ENCODE results near the gene ANKS6. TPM values are rescaled to one million over a fixed set of nuclear protein-coding genes. Genes with fewer than 3 reads are reported as not detected.

Gene ANKS6
- total and polyA plus RNA-seq, 7 donors, result 2.5 to 6.2 (median 4.7) TPM

DNA sequence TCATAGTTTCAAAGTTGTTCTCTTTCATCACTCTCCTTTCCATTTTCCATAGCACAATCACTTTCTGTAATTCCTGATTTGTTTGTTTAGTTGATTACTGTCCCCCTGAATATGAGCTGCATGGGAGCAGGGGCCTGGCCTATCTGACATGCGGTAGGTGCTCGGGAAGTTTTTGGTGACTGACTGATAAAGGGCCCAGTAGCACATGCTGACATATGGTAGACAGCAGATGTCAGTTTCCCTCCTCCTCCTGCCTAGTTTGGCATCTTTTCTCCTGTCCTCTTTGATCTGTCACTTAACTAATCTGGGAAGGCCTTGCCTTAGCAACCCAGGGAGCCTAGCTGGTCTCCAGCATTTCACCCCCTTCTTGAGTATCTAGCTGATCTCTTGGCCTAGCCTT, 25.5 kb upstream of the ANKS6 start:
- Histone ChIP-seq H3K36me3 (ENCODE audit: insufficient read depth in 1 of 2, low read depth in 1 of 2) (no peaks in the 10 kb centered on the region), H3K4me1 (no peaks in the 10 kb centered on the region), H3K27ac (no peak overlapping the region), H3K4me3 (no peak overlapping the region), H3K9me3 (no peaks in the 10 kb centered on the region), H3K27me3 (ENCODE audit: insufficient read depth in 3 of 3, low read length in 2 of 3) (no peaks in the 10 kb centered on the region)
- TF ChIP-seq, protein P1, sequence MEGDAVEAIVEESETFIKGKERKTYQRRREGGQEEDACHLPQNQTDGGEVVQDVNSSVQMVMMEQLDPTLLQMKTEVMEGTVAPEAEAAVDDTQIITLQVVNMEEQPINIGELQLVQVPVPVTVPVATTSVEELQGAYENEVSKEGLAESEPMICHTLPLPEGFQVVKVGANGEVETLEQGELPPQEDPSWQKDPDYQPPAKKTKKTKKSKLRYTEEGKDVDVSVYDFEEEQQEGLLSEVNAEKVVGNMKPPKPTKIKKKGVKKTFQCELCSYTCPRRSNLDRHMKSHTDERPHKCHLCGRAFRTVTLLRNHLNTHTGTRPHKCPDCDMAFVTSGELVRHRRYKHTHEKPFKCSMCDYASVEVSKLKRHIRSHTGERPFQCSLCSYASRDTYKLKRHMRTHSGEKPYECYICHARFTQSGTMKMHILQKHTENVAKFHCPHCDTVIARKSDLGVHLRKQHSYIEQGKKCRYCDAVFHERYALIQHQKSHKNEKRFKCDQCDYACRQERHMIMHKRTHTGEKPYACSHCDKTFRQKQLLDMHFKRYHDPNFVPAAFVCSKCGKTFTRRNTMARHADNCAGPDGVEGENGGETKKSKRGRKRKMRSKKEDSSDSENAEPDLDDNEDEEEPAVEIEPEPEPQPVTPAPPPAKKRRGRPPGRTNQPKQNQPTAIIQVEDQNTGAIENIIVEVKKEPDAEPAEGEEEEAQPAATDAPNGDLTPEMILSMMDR (IDR thresholded peaks at IDR 0.05), result no peak
- intact Hi-C loops (cut with DNase I), result no loop called here
- 96 to 98% (median 97%) methylated on average over 2 of the region's 2 CpGs for WGBS, 3 donors
- DNase-seq, result no peak
- ATAC-seq, result no peak

GRCh38 chr9:98819231-98819630, 22.9 kb upstream of the ANKS6 start:
- intact Hi-C loops (cut with DNase I), result no loop called here
- H3K36me3 ChIP-seq (ENCODE audit: insufficient read depth in 1 of 2, low read depth in 1 of 2), result no peaks in the 10 kb centered on the region
- DNase-seq, result no peak
- no peaks in the 10 kb centered on the region for H3K9me3 ChIP-seq
- H3K4me1 ChIP-seq, result no peaks in the 10 kb centered on the region
- H3K27me3 ChIP-seq (ENCODE audit: insufficient read depth in 3 of 3, low read length in 2 of 3), result no peaks in the 10 kb centered on the region
- TF ChIP-seq, protein P1 (IDR thresholded peaks at IDR 0.05), result no peak
- no peak overlapping the region for H3K27ac ChIP-seq
- H3K4me3 ChIP-seq, result no peak overlapping the region
- 87 to 95% (median 94%) methylated on average over 3 of the region's 3 CpGs for WGBS, 3 donors
- ATAC-seq, result no peak

GRCh38 chr9:98818764-98819163, 22.4 kb upstream of the ANKS6 start:
- 77 to 89% (median 88%) methylated on average over 2 of the region's 2 CpGs for WGBS, 3 donors
- DNase-seq, result no peak
- no peaks in the 10 kb centered on the region for H3K27me3 ChIP-seq (ENCODE audit: insufficient read depth in 3 of 3, low read length in 2 of 3)
- ATAC-seq, result no peak
- TF ChIP-seq, protein P1 (IDR thresholded peaks at IDR 0.05), result no peak
- intact Hi-C loops (cut with DNase I), result no loop called here
- no peak overlapping the region for H3K27ac ChIP-seq
- no peaks in the 10 kb centered on the region for H3K9me3 ChIP-seq
- H3K4me1 ChIP-seq, result no peaks in the 10 kb centered on the region
- no peaks in the 10 kb centered on the region for H3K36me3 ChIP-seq (ENCODE audit: insufficient read depth in 1 of 2, low read depth in 1 of 2)
- no peak overlapping the region for H3K4me3 ChIP-seq

- Histone ChIP-seq H3K9me3 (no peaks in the 10 kb centered on the region), H3K36me3 (ENCODE audit: insufficient read depth in 1 of 2, low read depth in 1 of 2) (no peaks in the 10 kb centered on the region), H3K4me1 (no peaks in the 10 kb centered on the region), H3K27ac (no peak overlapping the region), H3K4me3 (no peak overlapping the region), H3K27me3 (ENCODE audit: insufficient read depth in 3 of 3, low read length in 2 of 3) (peaks cover 0 to 6% (median 0%) of the 10 kb centered on the region in 3 donors)
- DNase-seq, result no peak
- intact Hi-C loops (cut with DNase I), result no loop called here
- WGBS, 3 donors, result 78 to 84% (median 79%) methylated on average over 6 of the region's 6 CpGs
- ATAC-seq, result no peak
- TF ChIP-seq, protein P1 (IDR thresholded peaks at IDR 0.05), result no peak
Measured at GRCh38 chr9:98815391-98815951, 19.1 kb upstream of the ANKS6 start.

DNA sequence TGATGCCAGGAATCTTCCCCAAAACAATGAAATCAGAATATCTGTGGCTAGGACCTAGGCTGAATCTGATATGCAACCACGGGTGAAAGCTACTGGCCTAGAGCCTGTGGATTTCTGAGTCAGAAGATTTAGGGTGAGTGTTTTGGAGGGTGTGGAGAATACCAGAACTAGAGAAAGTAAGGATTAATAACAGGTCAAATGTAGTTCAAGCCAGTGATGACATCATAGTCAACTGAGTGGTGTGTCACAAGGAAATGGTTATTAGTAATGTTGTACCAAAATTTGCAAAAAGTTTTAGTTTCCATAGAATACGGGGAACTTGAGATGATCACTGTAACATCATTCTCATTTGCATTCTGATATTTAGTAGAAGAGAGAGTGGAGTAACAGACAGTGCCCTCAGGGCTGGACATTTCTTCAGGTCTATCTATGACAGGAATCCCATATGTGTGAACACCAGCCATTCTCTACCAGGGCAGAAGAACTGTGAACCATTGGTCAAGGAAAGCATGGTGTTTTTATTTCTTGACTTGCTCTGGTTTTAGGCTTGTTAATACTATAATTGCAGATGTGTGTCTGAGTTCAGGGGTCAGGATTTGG, 14.8 kb upstream of the ANKS6 start:
- Histone ChIP-seq H3K27me3 (ENCODE audit: insufficient read depth in 3 of 3, low read length in 2 of 3) (peaks cover 0 to 32% (median 5%) of the 10 kb centered on the region in 3 donors), H3K4me3 (no peak overlapping the region), H3K27ac (no peak overlapping the region), H3K4me1 (peaks cover 8% of the 10 kb centered on the region), H3K36me3 (ENCODE audit: insufficient read depth in 1 of 2, low read depth in 1 of 2) (no peaks in the 10 kb centered on the region), H3K9me3 (no peaks in the 10 kb centered on the region)
- WGBS, 3 donors, result 60 to 74% (median 63%) methylated on average over 2 of the region's 2 CpGs
- TF ChIP-seq, protein P1 (IDR thresholded peaks at IDR 0.05), result no peak
- ATAC-seq (no peak), DNase-seq (no peak)
- intact Hi-C loops (cut with DNase I), result no loop called here
